ENCODE results near the gene NAA15.
"Not testable (repeated sequence)": the region's sequence is repeated elsewhere in the genome, so short reads cannot be mapped to it uniquely, and the experiment has no call there.

The NAA15 gene

GRCh38 chr4:139301113-139301820, at the start of gene NAA15:
Gene NAA15, plus strand, starts transcription at chr4:139301505. Its CDS starts 273 bp downstream, at chr4:139301778.
- DNase-seq (ENCODE audit: low read depth in 3 of 3), result peak; percentile 95 to 98 (median 97)

GRCh38 chr4:139253046-139253445, 48.3 kb upstream of the NAA15 start:
- no peak for DNase-seq (ENCODE audit: low read depth in 3 of 3)

- no peak for DNase-seq (ENCODE audit: low read depth in 3 of 3)
These were observed 47.6 kb upstream of the NAA15 start for GRCh38 chr4:139253713-139254112.

- DNase-seq (ENCODE audit: low read depth in 3 of 3), result not testable (repeated sequence)
These were observed 45.7 kb upstream of the NAA15 start for GRCh38 chr4:139255581-139255980.

- DNase-seq (ENCODE audit: low read depth in 3 of 3), result no peak
These were observed 45.0 kb upstream of the NAA15 start for GRCh38 chr4:139256349-139256748.

- no peak for DNase-seq (ENCODE audit: low read depth in 3 of 3)
These were observed 35.7 kb upstream of the NAA15 start for GRCh38 chr4:139265654-139266053.

GRCh38 chr4:139266208-139266582, 35.1 kb upstream of the NAA15 start:
- DNase-seq (ENCODE audit: low read depth in 3 of 3), result no peak

GRCh38 chr4:139266583-139267257, 34.6 kb upstream of the NAA15 start:
- DNase-seq (ENCODE audit: low read depth in 3 of 3), result peak; percentile 53 to 81 (median 73)

GRCh38 chr4:139267301-139267700, 34.0 kb upstream of the NAA15 start:
- DNase-seq (ENCODE audit: low read depth in 3 of 3), result no peak

GRCh38 chr4:139273835-139274234, 27.5 kb upstream of the NAA15 start:
- no peak for DNase-seq (ENCODE audit: low read depth in 3 of 3)

- no peak for DNase-seq (ENCODE audit: low read depth in 3 of 3)
These were observed 26.5 kb upstream of the NAA15 start for GRCh38 chr4:139274790-139275189.

GRCh38 chr4:139275281-139275735, 26.0 kb upstream of the NAA15 start:
- no peak for DNase-seq (ENCODE audit: low read depth in 3 of 3)

- no peak for DNase-seq (ENCODE audit: low read depth in 3 of 3)
These were observed 22.8 kb upstream of the NAA15 start for GRCh38 chr4:139278485-139278884.

GRCh38 chr4:139278912-139279759, 22.2 kb upstream of the NAA15 start:
- DNase-seq (ENCODE audit: low read depth in 3 of 3), result no peak

GRCh38 chr4:139279760-139280620, 21.3 kb upstream of the NAA15 start, which contains the start of gene MGARP:
Gene MGARP, minus strand, starts transcription at chr4:139280225. Its CDS starts 67 bp downstream, at chr4:139280158.
- peak in 1 of 3 experiments; percentile 23 for DNase-seq (ENCODE audit: low read depth in 3 of 3)

- DNase-seq (ENCODE audit: low read depth in 3 of 3), result no peak
These were observed 19.1 kb upstream of the NAA15 start for GRCh38 chr4:139282065-139282720.

- DNase-seq (ENCODE audit: low read depth in 3 of 3), result no peak
These were observed 18.6 kb upstream of the NAA15 start for GRCh38 chr4:139282721-139283075.

- DNase-seq (ENCODE audit: low read depth in 3 of 3), result no peak
These were observed 15.1 kb upstream of the NAA15 start for GRCh38 chr4:139286186-139286698.

- peak; percentile 93 to 99 (median 98) for DNase-seq (ENCODE audit: low read depth in 3 of 3)
These were observed 5.9 kb upstream of the NAA15 start for GRCh38 chr4:139295206-139295941.

- no peak for DNase-seq (ENCODE audit: low read depth in 3 of 3)
These were observed 5.4 kb upstream of the NAA15 start for GRCh38 chr4:139295942-139296299.

All from stimulated activated CD4-positive, alpha-beta T cell treated with anti-CD3 and anti-CD28 coated beads, TNF-alpha, amount 100 ng/mL, for 24 hours (primary cell).